IMR-90 (cell line): ENCODE results near the gene RFPL2. TPM values are rescaled to one million over a fixed set of nuclear protein-coding genes. Genes with fewer than 3 reads are reported as not detected.

Experiments used
- ATAC-seq: fragments of 200-7000 bp; cut with Tn5 transposase; 2 replicates; pipeline ENCODE4 v1.9.1; 2020; ENCODE audit warnings: low read depth, mild to moderate bottlenecking, moderate library complexity
- BruUV-seq: library from RNA; stranded (reverse); fragments of 400-500 nt; replicated peaks from 2 replicates; lab custom pipeline; 2021; lab: Mats Ljungman, UMichigan
- CTCF ChIA-PET: fragments of 300-600 bp; formaldehyde crosslinking; extraction: SDS; loops from one replicate; lab custom pipeline; 2021; ENCODE audit warnings: antibody characterized with exemption; lab: Yijun Ruan, JAX
- POLR2A ChIA-PET: fragments of 300-600 bp; sonication (Branson Sonifier 250); formaldehyde crosslinking; loops from one replicate; lab custom pipeline; 2022; ENCODE audit warnings: antibody characterized with exemption; ENCODE audit not compliant: unreplicated experiment; lab: Charles Lee
- DNase-seq: peaks from one replicate; pipeline ENCODE4 v3.0.0; 2013
- H2AFZ ChIP-seq: replicated peaks from 2 replicates; pipeline ENCODE3; 2013; ENCODE audit warnings: low read length, mild to moderate bottlenecking; ENCODE audit not compliant: poor library complexity
- H2AK5ac ChIP-seq: 2 replicates; pipeline ENCODE4 v1.6.1; 2013; ENCODE audit warnings: low read depth, low read length, inconsistent platforms
- H2AK9ac ChIP-seq: replicated peaks from 2 replicates; pipeline ENCODE3; 2013; ENCODE audit warnings: mild to moderate bottlenecking, low read depth, low read length, moderate library complexity; ENCODE audit not compliant: poor library complexity
- H2BK120ac ChIP-seq: 2 replicates; pipeline ENCODE4 v1.6.1; 2013; ENCODE audit warnings: low read depth, low read length, inconsistent platforms
- H2BK15ac ChIP-seq: 3 replicates; pipeline ENCODE4 v1.6.1; 2013; ENCODE audit warnings: low read depth, low read length, inconsistent platforms
- H2BK20ac ChIP-seq: 2 replicates; pipeline ENCODE4 v1.6.1; 2013; ENCODE audit warnings: low read depth, mild to moderate bottlenecking, inconsistent platforms, low read length, moderate library complexity
- H2BK5ac ChIP-seq: 2 replicates; pipeline ENCODE4 v1.6.1; 2013; ENCODE audit warnings: mild to moderate bottlenecking, low read depth, low read length, inconsistent platforms; ENCODE audit not compliant: poor library complexity, severe bottlenecking
- H3K14ac ChIP-seq: replicated peaks from 2 replicates; pipeline ENCODE4 v1.6.1; 2013; ENCODE audit warnings: low read depth, low read length, inconsistent platforms
- H3K18ac ChIP-seq: 2 replicates; pipeline ENCODE4 v1.6.1; 2013; ENCODE audit warnings: low read depth, low read length, control low read depth
- H3K23ac ChIP-seq: 2 replicates; pipeline ENCODE4 v1.6.1; 2013; ENCODE audit warnings: low read depth, low read length, inconsistent platforms
- H3K27ac ChIP-seq: 2 replicates; pipeline ENCODE4 v1.5.1; 2013; ENCODE audit warnings: mild to moderate bottlenecking, control low read depth, low read length; ENCODE audit not compliant: insufficient read depth
- H3K27me3 ChIP-seq: 2 replicates; pipeline ENCODE4 v1.6.1; 2013; ENCODE audit warnings: low read length; ENCODE audit not compliant: control insufficient read depth, insufficient read depth
- H3K36me3 ChIP-seq: 2 replicates; pipeline ENCODE4 v1.6.1; 2013; ENCODE audit warnings: low read length, mixed read lengths; ENCODE audit not compliant: control insufficient read depth, insufficient read depth
- H3K4ac ChIP-seq: 2 replicates; pipeline ENCODE4 v1.6.1; 2013; ENCODE audit warnings: low read depth, low read length, inconsistent platforms
- H3K4me1 ChIP-seq: 2 replicates; pipeline ENCODE4 v1.6.1; 2013; ENCODE audit warnings: low read length, mixed read lengths; ENCODE audit not compliant: control insufficient read depth, insufficient read depth
- H3K4me2 ChIP-seq: 2 replicates; pipeline ENCODE4 v1.6.1; 2013; ENCODE audit warnings: low read depth, mild to moderate bottlenecking, control low read depth, low read length, moderate library complexity
- H3K4me3 ChIP-seq: 2 replicates; pipeline ENCODE4 v1.5.1; 2013; ENCODE audit warnings: low read depth, mild to moderate bottlenecking, control low read depth, low read length, moderate library complexity; ENCODE audit not compliant: insufficient read depth
- H3K56ac ChIP-seq: 2 replicates; pipeline ENCODE4 v1.6.1; 2013; ENCODE audit warnings: low read length, inconsistent platforms; ENCODE audit not compliant: insufficient read depth; ENCODE audit errors: extremely low read depth
- H3K79me1 ChIP-seq, 2 experiments: 2 replicates each; pipeline ENCODE4 v1.6.1; 2013; ENCODE audit warnings: low read length in 2 of 2, inconsistent platforms in 1 of 2, low read depth in 1 of 2
- H3K9ac ChIP-seq: 2 replicates; pipeline ENCODE4 v1.6.1; 2013; ENCODE audit warnings: low read depth, low read length, control low read depth
- H3K9me1 ChIP-seq: 2 replicates; pipeline ENCODE4 v1.6.1; 2013; ENCODE audit warnings: low read length, inconsistent platforms; ENCODE audit not compliant: insufficient read depth
- H3K9me3 ChIP-seq: 2 replicates; pipeline ENCODE4 v1.6.1; 2013; ENCODE audit warnings: low read length; ENCODE audit not compliant: control insufficient read depth, insufficient read depth
- H4K20me1 ChIP-seq: 2 replicates; pipeline ENCODE4 v1.6.1; 2013; ENCODE audit warnings: low read length, inconsistent platforms; ENCODE audit not compliant: insufficient read depth
- H4K5ac ChIP-seq: 2 replicates; pipeline ENCODE4 v1.6.1; 2013; ENCODE audit warnings: mild to moderate bottlenecking, low read depth, low read length, control low read depth
- H4K8ac ChIP-seq, 2 experiments: 2 replicates each; pipeline ENCODE4 v1.6.1; 2013; ENCODE audit warnings: low read depth in 2 of 2, low read length in 2 of 2, control low read depth in 1 of 2, inconsistent platforms in 1 of 2
- H4K91ac ChIP-seq: 2 replicates; pipeline ENCODE4 v1.6.1; 2013; ENCODE audit warnings: low read depth, low read length, inconsistent platforms; ENCODE audit not compliant: insufficient read depth
- BHLHE40 ChIP-seq: fragments of 150-350 bp; IDR thresholded peaks from 2 replicates; pipeline ENCODE4 v1.6.1; 2016; ENCODE audit warnings: mild to moderate bottlenecking, low read depth, low read length
- CEBPB ChIP-seq: IDR thresholded peaks from 2 replicates; pipeline ENCODE4 v1.6.1; 2012; ENCODE audit warnings: low read depth, low read length, improper control_type of control experiment
- CHD1 ChIP-seq: IDR thresholded peaks from 2 replicates; pipeline ENCODE4 v1.6.1; 2012; ENCODE audit warnings: low read depth, low read length, improper control_type of control experiment
- FOS ChIP-seq: fragments of 150-350 bp; IDR thresholded peaks from 2 replicates; pipeline ENCODE4 v1.6.1; 2016; ENCODE audit warnings: low read depth, low read length
- MAFK ChIP-seq: IDR thresholded peaks from 2 replicates; pipeline ENCODE4 v1.6.1; 2012; ENCODE audit warnings: low read depth, low read length, improper control_type of control experiment
- MAZ ChIP-seq: IDR thresholded peaks from 2 replicates; pipeline ENCODE4 v1.6.1; 2012; ENCODE audit warnings: low read depth, mild to moderate bottlenecking, low read length, improper control_type of control experiment, moderate library complexity, borderline replicate concordance
- NFE2L2 ChIP-seq: fragments of 150-350 bp; IDR thresholded peaks from 2 replicates; pipeline ENCODE4 v1.6.1; 2016; ENCODE audit warnings: low read depth, mild to moderate bottlenecking, low read length
- POLR2A ChIP-seq: IDR thresholded peaks from 2 replicates; pipeline ENCODE4 v1.6.1; 2012; ENCODE audit warnings: mild to moderate bottlenecking, low read depth, low read length
- RAD21 ChIP-seq: IDR thresholded peaks from 2 replicates; pipeline ENCODE4 v1.6.1; 2012; ENCODE audit warnings: low read length, improper control_type of control experiment
- RCOR1 ChIP-seq: IDR thresholded peaks from 2 replicates; pipeline ENCODE4 v1.6.1; 2012; ENCODE audit warnings: mild to moderate bottlenecking, low read length, improper control_type of control experiment; ENCODE audit not compliant: insufficient replicate concordance
- RFX5 ChIP-seq: IDR thresholded peaks from 2 replicates; pipeline ENCODE4 v1.8.0; 2012; ENCODE audit warnings: low read depth, mild to moderate bottlenecking, low read length, moderate library complexity
- SMC3 ChIP-seq: fragments of 150-350 bp; IDR thresholded peaks from 2 replicates; pipeline ENCODE4 v1.6.1; 2016; ENCODE audit warnings: low read depth, mild to moderate bottlenecking, antibody characterized with exemption, low read length, moderate library complexity
- USF2 ChIP-seq: fragments of 150-350 bp; IDR thresholded peaks from 2 replicates; pipeline ENCODE4 v1.6.1; 2017; ENCODE audit warnings: mild to moderate bottlenecking, antibody characterized with exemption, low read length, low read depth
- WGBS, 2 experiments: methylation state at CpG; one replicate each; pipeline versions ENCODE4 v1.1.5 to v1.1.7; 2013; ENCODE audit warnings: missing lambda C conversion rate in 2 of 2; ENCODE audit not compliant: insufficient read length in 1 of 2; ENCODE audit errors: extremely low coverage in 2 of 2; 5-methylcytosine and 5-hydroxymethylcytosine counted together
- dilution Hi-C: fragments of 300-500 bp; cut with HindIII; formaldehyde crosslinking; loops from one replicate; pipeline ENCODE4 v1.14.3; 2018; ENCODE audit warnings: low sequenced_read_pairs; ENCODE audit not compliant: unreplicated experiment
- in situ Hi-C: fragments of 300-500 bp; cut with MboI; formaldehyde crosslinking; loops from 3 replicates; pipeline ENCODE4 v1.14.3; 2019; ENCODE audit warnings: low sequenced_read_pairs, inconsistent platforms, mixed read lengths
- intact Hi-C: fragments of 100-400 bp; cut with micrococcal nuclease; formaldehyde crosslinking; loops from 2 replicates; pipeline ENCODE4 v1.10.0; 2022
- polyA plus RNA-seq, 3 experiments: library from polyadenylated mRNA; depleted of rRNA; stranded (reverse); fragments of >200 nt; gene quantifications; 2 replicates each; pipeline ENCODE4 v1.2.3, GENCODE V29; 2012; ENCODE audit warnings: low replicate concordance in 1 of 3
- total RNA-seq: library from RNA; depleted of rRNA; stranded (reverse); fragments of >200 nt; gene quantifications from 2 replicates; pipeline ENCODE4 v1.2.3, GENCODE V29; 2012
- TF ChIP-seq, protein P1 (sequence below): conservative IDR thresholded peaks from 2 replicates; pipeline ENCODE4 v1.5.1; 2012; ENCODE audit warnings: mild to moderate bottlenecking, low read depth, low read length, improper control_type of control experiment

The RFPL2 gene
- total and polyA plus RNA-seq, 2 of the 4 experiments (the other 2 are of a cell fraction) = not detected

GRCh38 chr22:32216911-32217310 is 12.0 kb upstream of the RFPL2 start:
- no peak overlapping the region for H2BK20ac ChIP-seq
- no TSS peak for BruUV-seq
- H3K23ac ChIP-seq = no peak overlapping the region
- ChIA-PET CTCF (no interaction called here), POLR2A (no interaction called here)
- no peak overlapping the region for H2BK5ac ChIP-seq
- no peak overlapping the region for H2BK15ac ChIP-seq
- H3K9ac ChIP-seq = no peak overlapping the region
- no peak overlapping the region for H3K4me3 ChIP-seq
- H3K56ac ChIP-seq = no peak overlapping the region
- no peak overlapping the region for H4K91ac ChIP-seq
- H3K27me3 ChIP-seq = no peaks in the 10 kb centered on the region; the same call in 1 of the 2 replicates
- H2BK120ac ChIP-seq = no peak overlapping the region
- no peaks in the 10 kb centered on the region for H3K36me3 ChIP-seq
- no peaks in the 10 kb centered on the region for H3K79me1 ChIP-seq
- no peak overlapping the region for H3K18ac ChIP-seq
- no peak overlapping the region for H2AK9ac ChIP-seq
- H3K4me1 ChIP-seq = no peaks in the 10 kb centered on the region
- WGBS, 2 experiments = no CpG with 5 or more reads among the region's 10 CpGs
- no peak overlapping the region for H3K14ac ChIP-seq
- no peak overlapping the region for H4K8ac ChIP-seq
- TF ChIP-seq FOS (no peak), RCOR1 (no peak), BHLHE40 (no peak), POLR2A (no peak), RAD21 (no peak), CEBPB (no peak), CHD1 (no peak), USF2 (no peak), NFE2L2 (no peak), MAFK (no peak), RFX5 (no peak), MAZ (no peak), SMC3 (no peak)
- TF ChIP-seq, protein P1, sequence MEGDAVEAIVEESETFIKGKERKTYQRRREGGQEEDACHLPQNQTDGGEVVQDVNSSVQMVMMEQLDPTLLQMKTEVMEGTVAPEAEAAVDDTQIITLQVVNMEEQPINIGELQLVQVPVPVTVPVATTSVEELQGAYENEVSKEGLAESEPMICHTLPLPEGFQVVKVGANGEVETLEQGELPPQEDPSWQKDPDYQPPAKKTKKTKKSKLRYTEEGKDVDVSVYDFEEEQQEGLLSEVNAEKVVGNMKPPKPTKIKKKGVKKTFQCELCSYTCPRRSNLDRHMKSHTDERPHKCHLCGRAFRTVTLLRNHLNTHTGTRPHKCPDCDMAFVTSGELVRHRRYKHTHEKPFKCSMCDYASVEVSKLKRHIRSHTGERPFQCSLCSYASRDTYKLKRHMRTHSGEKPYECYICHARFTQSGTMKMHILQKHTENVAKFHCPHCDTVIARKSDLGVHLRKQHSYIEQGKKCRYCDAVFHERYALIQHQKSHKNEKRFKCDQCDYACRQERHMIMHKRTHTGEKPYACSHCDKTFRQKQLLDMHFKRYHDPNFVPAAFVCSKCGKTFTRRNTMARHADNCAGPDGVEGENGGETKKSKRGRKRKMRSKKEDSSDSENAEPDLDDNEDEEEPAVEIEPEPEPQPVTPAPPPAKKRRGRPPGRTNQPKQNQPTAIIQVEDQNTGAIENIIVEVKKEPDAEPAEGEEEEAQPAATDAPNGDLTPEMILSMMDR = no peak
- no peaks in the 10 kb centered on the region for H3K9me3 ChIP-seq
- no peak overlapping the region for H2AFZ ChIP-seq
- no peak overlapping the region for H4K5ac ChIP-seq
- no peaks in the 10 kb centered on the region for H3K9me1 ChIP-seq
- no peak for ATAC-seq
- dilution Hi-C loops (no loop called here), in situ Hi-C loops (no loop called here), intact Hi-C loops (no loop called here)
- H4K20me1 ChIP-seq = no peaks in the 10 kb centered on the region
- H3K4me2 ChIP-seq = no peak overlapping the region
- no peak overlapping the region for H3K4ac ChIP-seq
- H2AK5ac ChIP-seq = no peak overlapping the region
- DNase-seq = no peak
- no peak overlapping the region for H3K27ac ChIP-seq
